K562 (cell line): Measurements from ENCODE around the gene RABL6. TPM values are rescaled to one million over a fixed set of nuclear protein-coding genes. Genes with fewer than 3 reads are reported as not detected.

Source experiments
- CREB3L1 ChIP-seq: fragments of 450-650 bp; IDR thresholded peaks from 2 replicates; pipeline ENCODE4 v1.6.1; 2014; ENCODE audit warnings: low read depth, mild to moderate bottlenecking, moderate library complexity, borderline replicate concordance
- CSDE1 ChIP-seq, 2 experiments: fragments of 450-650 bp; IDR thresholded peaks; 2 replicates each; pipeline ENCODE4 v1.6.1; 2016; ENCODE audit warnings: mild to moderate bottlenecking in 1 of 2
- E2F3 ChIP-seq: fragments of 250-450 bp; sonication (Bioruptor Pico); IDR thresholded peaks from 2 replicates; pipeline ENCODE4 v1.4.0; 2020; ENCODE audit warnings: mild to moderate bottlenecking
- FOXJ2 ChIP-seq: fragments of 200-800 bp; sonication (Bioruptor generic); IDR thresholded peaks from 2 replicates; pipeline ENCODE4 v1.6.1; 2016; ENCODE audit warnings: missing genetic modification characterization, missing compliant biosample characterization
- MLLT1 ChIP-seq, 2 experiments: fragments of 450-650 bp; IDR thresholded peaks; 2 replicates each; pipeline ENCODE4 v1.6.1; 2016
- MNT ChIP-seq, 2 experiments: fragments of 450-650 bp; conservative IDR thresholded peaks; 2 replicates each; pipeline ENCODE4 v1.6.1; 2017; ENCODE audit warnings: mild to moderate bottlenecking in 2 of 2, moderate library complexity in 2 of 2
- MTA3 ChIP-seq: fragments of 450-650 bp; formaldehyde crosslinking; IDR thresholded peaks from 2 replicates; pipeline ENCODE4 v1.6.1; 2017; ENCODE audit warnings: mild to moderate bottlenecking, borderline replicate concordance
- NFATC3 ChIP-seq: fragments of 450-650 bp; IDR thresholded peaks from 2 replicates; pipeline ENCODE4 v1.6.1; 2017; ENCODE audit warnings: mild to moderate bottlenecking
- NFIX ChIP-seq: fragments of 250-450 bp; sonication (Bioruptor Pico); IDR thresholded peaks from 2 replicates; pipeline ENCODE4 v1.4.0; 2020; ENCODE audit warnings: low read depth, mild to moderate bottlenecking, moderate library complexity
- NR3C1 ChIP-seq: sonication (generic); formaldehyde crosslinking; IDR thresholded peaks from 2 replicates; pipeline ENCODE4 v1.8.1; 2022; ENCODE audit warnings: missing genetic modification reagents
- PHB ChIP-seq: fragments of 250-450 bp; sonication (Bioruptor Pico); IDR thresholded peaks from 2 replicates; pipeline ENCODE4 v1.5.0; 2021
- TAF1 ChIP-seq: IDR thresholded peaks from 2 replicates; pipeline ENCODE4 v1.6.1; 2011; ENCODE audit warnings: mild to moderate bottlenecking, low read length, moderate library complexity; ENCODE audit not compliant: insufficient read depth, control insufficient read depth, severe bottlenecking; ENCODE audit errors: extremely low read depth
- TAF15 ChIP-seq: fragments of 200-400 bp; formaldehyde crosslinking; IDR thresholded peaks from 2 replicates; pipeline ENCODE4 v1.6.1; 2017; ENCODE audit warnings: mild to moderate bottlenecking, low read depth, low read length, moderate library complexity
- TRIM24 ChIP-seq, 2 experiments: fragments of 450-650 bp; IDR thresholded peaks; 2 replicates each; pipeline ENCODE4 v1.6.1; 2016
- USF2 ChIP-seq: sonication (generic); formaldehyde crosslinking; IDR thresholded peaks from 2 replicates; pipeline ENCODE4 v1.5.0; 2020; ENCODE audit warnings: missing genetic modification reagents
- WHSC1 ChIP-seq: IDR thresholded peaks from one replicate; pipeline ENCODE4 v1.6.1; 2012; ENCODE audit warnings: low read length, control low read depth, inconsistent platforms
- YBX1 ChIP-seq: fragments of 450-650 bp; IDR thresholded peaks from 2 replicates; pipeline ENCODE4 v1.7.1; 2016; ENCODE audit warnings: mild to moderate bottlenecking
- ZBTB49 ChIP-seq: sonication (generic); formaldehyde crosslinking; IDR thresholded peaks from 2 replicates; pipeline ENCODE4 v1.8.0; 2022; ENCODE audit warnings: missing genetic modification reagents, mild to moderate bottlenecking, borderline replicate concordance
- ZNF274 ChIP-seq: IDR thresholded peaks from 2 replicates; pipeline ENCODE4 v1.6.1; 2011; ENCODE audit warnings: low read depth, mild to moderate bottlenecking, low read length, moderate library complexity, borderline replicate concordance
- ZNF311 ChIP-seq: fragments of 250-450 bp; sonication (Bioruptor Pico); IDR thresholded peaks from 2 replicates; pipeline ENCODE4 v1.4.0; 2020; ENCODE audit warnings: mild to moderate bottlenecking, moderate library complexity
- ZNF324 ChIP-seq: fragments of 250-450 bp; sonication (Bioruptor Pico); IDR thresholded peaks from 2 replicates; pipeline ENCODE4 v1.4.0; 2020; ENCODE audit warnings: mild to moderate bottlenecking
- polyA plus RNA-seq, 8 experiments: library from polyadenylated mRNA; depleted of rRNA in 4 of 8; stranded (reverse) in 5 of 8; unstranded in 3 of 8; fragments of >200 nt; fragmentation: Nextera tagmentation in 2 of 8; fragmentation: Illumina TruSeq in 1 of 8; extraction: Ambion mirVana in 2 of 8; extraction: Trizol in 1 of 8; gene quantifications; 2 replicates each; pipeline versions ENCODE4 v1.2.1 to v1.2.3, GENCODE V29; 2011 to 2014; ENCODE audit warnings: inconsistent platforms in 1 of 8, missing spikeins in 1 of 8
- total RNA-seq, 7 experiments: library from RNA; depleted of rRNA in 6 of 7; stranded (reverse); fragments of >200 nt in 6 of 7; fragmentation: Illumina TruSeq in 2 of 7; extraction: Trizol in 2 of 7; gene quantifications; 2 replicates each; pipeline versions ENCODE4 v1.2.1 to v1.2.3, GENCODE V29; 2011 to 2021; ENCODE audit warnings: low replicate concordance in 1 of 7

RABL6 gene
- total and polyA plus RNA-seq, 9 of the 15 experiments (the other 6 are each of a cell fraction or from before 2014, with no cell fraction given) = 5.6 to 181 (median 84.5) TPM

GRCh38 chr9:136807281-136808074 lies at the start of gene RABL6 (continued):
- TF ChIP-seq ZBTB49 (CRISPR knock-in tag) (no peak), TAF15 (no peak), NR3C1 (CRISPR knock-in tag) (no peak), NFIX (CRISPR knock-in tag) (no peak), MTA3 (peak; percentile 97), TRIM24 (IDR thresholded peaks at IDR 0.05) (no peak), FOXJ2 (tag) (no peak), ZNF274 (no peak), CSDE1 (IDR thresholded peaks at IDR 0.05) (no peak), PHB (CRISPR knock-in tag) (no peak), CREB3L1 (peak; percentile 70; the same call in 1 of the 2 replicates), NFATC3 (no peak), ZNF324 (CRISPR knock-in tag) (no peak), YBX1 (no peak), TAF1 (peak; percentile 97), E2F3 (CRISPR knock-in tag) (no peak), MLLT1 (IDR thresholded peaks at IDR 0.05) (0 out of 4 replicates have a peak, but pooled peaks of 1 of the 2 experiments have one; percentile 25), ZNF311 (CRISPR knock-in tag) (no peak), MNT (conservative IDR thresholded peaks at IDR 0.05) (peak in 1 of 2 experiments; percentile 58; a peak in 2 of 4 replicates), USF2 (CRISPR knock-in tag) (no peak), WHSC1 (no peak)
